Amygdala (tissue), 56 donors: ENCODE data around the gene UFD1.

ENCODE experiments used
- DNase-seq, 56 donors: peaks; one replicate each; lab custom pipeline; 2025; lab: John Stamatoyannopoulos, UW

UFD1 gene

DNA sequence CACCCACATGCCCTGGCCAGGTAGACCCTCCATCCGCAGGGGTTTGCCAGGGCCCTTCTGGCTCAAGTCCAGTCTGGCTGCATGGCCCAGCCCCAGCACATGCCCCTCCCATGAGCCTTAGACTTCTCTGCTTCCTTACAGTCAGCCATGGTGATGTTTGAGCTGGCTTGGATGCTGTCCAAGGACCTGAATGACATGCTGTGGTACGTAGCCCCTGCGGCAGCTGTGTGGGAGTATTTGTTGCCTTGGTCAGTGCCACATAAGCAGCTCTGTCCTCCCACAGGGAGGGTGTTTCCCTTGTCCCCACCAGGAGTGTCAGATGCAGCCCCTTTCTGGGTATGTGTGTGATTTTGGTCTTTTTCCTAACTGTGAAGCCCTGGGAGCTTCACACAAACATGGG, 18.3 kb upstream of the UFD1 start:
- peak in 1 of 56 donors; percentile 30 for DNase-seq

GRCh38 chr22:19496324-19496630, 17.3 kb upstream of the UFD1 start:
- no peak for DNase-seq

DNA sequence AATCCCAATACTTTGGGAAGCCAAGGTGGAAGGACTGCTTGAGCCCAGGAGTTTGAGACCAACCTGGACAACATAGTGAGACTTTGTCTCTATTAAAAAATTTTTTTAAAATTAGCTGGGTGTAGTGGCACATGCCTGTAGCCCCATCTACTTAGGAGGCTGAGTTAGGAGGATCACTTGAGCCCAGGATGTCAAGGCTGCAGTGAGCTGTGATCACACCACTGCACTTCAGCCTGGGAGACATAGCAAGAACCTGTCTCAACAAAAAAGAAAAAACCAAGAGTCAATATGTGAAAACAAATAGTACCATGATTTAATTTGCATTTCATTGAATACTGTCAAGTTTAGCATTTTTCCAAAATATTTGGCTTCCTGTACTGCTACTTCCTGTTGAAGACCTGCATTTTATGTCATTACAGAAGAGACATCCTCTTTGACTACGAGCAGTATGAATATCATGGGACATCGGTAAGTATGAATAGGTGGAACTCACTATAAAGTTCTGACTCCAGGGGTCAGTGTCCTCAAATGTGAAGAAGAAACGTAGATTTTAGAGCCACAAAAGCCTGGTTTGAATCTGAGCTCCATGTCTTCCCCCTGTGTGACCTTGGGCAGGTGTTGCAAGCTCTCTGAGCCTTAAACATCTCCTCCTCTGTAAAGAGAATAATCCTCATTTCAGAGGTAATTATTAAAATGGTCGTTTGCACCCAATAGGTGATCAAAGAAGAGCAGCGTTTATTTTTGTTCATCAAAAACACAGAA, 16.8 kb upstream of the UFD1 start:
- DNase-seq = no peak

DNA sequence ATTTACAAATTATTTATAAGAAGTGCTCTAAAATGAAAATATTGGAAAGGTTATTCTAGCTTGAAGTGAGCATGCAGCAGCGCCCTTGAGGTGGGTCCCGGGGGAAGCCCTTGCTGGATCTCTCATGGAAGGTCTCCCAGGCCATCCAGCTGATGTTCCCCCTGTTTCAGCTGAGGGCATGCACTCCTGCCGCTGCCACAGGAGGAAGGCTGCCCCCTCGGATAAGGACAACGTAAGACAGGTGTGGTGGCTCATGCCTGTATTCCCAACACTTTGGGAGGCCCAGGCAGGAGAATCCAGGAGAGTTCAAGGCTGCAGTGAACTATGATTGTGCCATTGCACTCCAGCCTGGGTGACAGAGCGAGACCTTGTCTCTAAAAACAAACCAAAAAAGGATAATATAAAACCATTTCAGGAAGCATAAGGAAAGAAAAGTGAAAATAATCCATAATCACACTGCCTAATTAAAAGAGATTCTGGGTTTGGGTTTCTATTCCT, 15.7 kb upstream of the UFD1 start:
- DNase-seq = no peak

DNA sequence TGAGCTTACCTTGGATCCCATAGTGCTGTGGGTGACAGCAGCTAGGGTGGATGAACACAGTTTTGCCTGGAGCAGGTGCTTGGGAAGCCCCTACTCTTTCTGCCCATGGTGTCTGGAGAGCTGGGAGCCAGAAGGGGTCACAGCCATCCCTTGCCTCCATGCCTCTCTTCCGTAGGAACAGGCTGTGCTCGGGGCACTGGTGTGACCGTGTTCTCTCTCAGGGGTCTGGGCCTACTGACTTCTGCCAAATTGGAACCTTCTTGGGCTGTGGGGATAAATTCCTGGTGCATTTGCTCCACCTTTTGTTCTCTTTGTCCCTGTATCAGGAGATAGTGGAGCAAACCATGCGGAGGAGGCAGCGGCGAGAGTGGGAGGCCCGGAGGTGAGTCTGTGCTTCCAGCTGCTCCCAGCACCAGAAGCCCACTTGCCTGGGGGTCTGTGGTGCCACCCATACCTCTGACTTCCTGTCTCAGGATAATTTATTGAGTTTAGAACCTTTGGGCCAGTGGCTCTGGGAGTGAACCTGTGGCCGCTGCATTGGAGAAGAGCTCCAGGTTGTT, 15.1 kb upstream of the UFD1 start:
- no peak for DNase-seq

GRCh38 chr22:19492504-19493174, 13.6 kb upstream of the UFD1 start:
- DNase-seq = no peak

- DNase-seq = no peak
These were observed 11.7 kb upstream of the UFD1 start for GRCh38 chr22:19490628-19491230.

DNA sequence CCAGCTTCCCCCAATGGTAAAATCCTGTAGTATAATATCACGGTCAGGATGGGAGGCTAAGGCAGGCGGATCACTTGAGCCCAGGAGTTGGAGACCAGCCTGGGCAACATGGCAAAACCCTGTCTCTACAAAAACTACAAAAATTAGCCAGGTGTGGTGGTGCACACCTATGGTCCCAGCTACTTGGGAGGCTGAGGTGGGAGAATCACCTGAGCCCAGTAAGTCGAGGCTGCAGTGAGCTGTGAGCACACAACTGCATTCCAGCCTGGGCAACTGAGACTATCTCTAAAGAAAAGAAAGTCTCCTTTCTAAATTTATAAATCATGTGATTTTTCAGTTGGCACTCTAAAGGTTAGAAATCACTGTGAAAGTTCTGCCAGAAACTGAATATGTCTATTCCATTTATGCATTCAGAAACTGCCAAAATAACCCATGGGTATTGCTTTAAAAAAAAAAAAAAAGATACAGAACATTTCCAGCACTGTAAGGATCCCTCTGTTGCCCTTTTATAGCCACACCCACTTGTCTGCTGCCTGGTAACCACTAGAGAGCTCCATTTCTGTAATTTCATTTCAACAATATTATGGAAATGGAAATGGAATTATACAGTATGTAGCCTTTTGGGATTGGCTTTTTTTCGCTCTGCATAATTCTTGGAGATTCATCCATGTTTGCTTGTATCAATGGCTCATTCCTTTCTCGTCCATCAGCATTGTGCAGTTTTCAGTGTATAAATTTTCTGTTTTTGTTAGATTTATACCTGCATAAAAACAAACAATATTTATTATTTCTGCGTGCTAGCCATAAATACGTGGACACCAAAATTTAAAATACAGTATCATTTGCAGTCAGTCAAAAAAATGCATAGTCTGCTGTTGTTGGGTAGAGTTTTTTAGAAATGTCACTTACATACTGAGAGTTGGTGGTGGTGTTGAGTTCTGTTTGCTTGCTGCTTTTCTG, 10.2 kb upstream of the UFD1 start:
- DNase-seq = no peak

DNA sequence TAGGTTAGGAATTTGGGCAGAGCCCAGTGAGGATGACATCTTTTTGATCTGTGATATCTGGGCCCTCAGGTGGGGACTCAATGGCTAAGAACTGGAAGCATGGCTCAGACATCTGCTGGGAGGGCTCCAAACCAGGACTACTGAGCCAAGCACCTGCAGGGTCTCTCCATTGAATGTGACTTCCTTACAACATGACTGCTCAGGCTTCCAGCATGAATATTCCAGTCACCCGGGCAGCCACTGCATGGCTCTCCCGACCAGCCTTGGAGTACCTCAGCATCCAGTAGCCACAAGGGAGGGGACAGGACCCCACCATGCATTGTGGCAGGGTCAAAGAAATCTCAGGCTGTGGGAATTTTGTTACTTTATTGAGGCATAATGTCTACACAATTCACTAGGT, 9.3 kb upstream of the UFD1 start:
- DNase-seq = no peak

DNA sequence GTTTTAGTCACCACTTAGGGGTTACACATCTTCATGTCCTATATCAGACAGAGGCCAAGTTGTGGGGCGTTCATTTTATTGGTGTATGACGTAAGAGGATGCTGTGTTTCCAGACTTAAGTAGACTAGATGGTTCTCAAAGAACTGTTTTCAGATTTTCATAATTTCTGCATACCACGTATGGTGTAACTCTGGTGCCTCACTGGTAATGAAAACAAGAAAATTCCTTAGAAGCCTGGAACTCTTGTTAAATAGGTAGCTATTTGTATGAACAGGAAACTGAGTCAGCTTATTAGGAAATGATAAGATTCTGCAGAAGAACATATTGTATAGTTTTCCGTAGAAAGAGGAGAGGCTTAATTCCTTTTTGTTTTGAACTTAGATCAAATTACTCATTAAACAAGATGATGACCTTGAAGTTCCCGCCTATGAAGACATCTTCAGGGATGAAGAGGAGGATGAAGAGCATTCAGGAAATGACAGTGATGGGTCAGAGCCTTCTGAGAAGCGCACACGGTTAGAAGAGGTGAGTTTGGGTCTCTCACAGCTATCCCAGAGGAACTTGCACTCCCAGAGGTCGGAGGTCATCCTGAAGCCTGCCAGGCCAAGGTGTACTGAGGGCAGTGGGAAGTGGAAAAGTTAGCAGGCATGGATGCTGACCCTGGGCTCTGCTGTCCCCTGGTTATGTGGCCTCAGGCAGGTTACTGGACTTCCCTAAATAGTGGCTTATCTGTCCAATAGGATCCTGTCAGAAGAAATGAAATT, 4.7 kb upstream of the UFD1 start:
- no peak for DNase-seq

GRCh38 chr22:19482297-19482696, 3.3 kb upstream of the UFD1 start:
- no peak for DNase-seq

DNA sequence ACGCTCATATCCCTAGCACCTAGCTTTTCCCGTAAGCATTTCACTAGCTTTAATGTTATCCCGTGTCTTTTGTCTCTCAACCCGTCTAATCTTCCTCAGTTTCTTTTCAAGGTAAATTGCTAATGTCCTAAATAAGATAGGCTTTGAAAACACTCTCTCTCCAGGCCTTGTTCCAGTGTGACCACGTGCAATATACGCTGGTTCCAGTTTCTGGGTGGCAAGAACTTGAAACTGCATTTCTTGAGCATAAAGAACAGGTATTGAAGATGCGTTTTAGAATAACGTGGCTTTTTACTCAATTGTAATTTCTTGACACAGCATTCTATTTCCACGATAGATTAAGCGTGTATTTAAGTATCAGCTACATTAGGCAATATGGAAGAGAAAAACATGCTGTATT, 1.8 kb upstream of the UFD1 start:
- DNase-seq = no peak

DNA sequence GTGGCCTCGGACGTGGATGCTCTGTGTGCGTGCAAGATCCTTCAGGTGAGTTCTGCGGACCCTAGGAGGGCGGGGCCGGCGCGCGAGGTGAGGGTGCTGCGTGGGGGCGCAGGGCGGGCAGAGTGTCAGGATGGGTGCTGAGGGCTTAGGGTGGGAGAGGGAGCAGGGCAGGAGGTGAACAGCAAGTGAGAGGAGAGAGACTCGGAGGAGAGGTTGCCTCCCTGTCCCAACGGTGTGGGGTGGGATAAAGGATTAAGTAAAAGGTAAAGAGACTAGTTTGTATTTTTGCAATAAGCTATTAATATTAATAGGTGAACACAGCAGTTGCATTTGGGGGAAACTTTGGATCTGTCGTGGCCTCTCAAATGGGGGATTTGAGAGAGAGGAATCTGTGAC, 1.2 kb upstream of the UFD1 start:
- no peak for DNase-seq

DNA sequence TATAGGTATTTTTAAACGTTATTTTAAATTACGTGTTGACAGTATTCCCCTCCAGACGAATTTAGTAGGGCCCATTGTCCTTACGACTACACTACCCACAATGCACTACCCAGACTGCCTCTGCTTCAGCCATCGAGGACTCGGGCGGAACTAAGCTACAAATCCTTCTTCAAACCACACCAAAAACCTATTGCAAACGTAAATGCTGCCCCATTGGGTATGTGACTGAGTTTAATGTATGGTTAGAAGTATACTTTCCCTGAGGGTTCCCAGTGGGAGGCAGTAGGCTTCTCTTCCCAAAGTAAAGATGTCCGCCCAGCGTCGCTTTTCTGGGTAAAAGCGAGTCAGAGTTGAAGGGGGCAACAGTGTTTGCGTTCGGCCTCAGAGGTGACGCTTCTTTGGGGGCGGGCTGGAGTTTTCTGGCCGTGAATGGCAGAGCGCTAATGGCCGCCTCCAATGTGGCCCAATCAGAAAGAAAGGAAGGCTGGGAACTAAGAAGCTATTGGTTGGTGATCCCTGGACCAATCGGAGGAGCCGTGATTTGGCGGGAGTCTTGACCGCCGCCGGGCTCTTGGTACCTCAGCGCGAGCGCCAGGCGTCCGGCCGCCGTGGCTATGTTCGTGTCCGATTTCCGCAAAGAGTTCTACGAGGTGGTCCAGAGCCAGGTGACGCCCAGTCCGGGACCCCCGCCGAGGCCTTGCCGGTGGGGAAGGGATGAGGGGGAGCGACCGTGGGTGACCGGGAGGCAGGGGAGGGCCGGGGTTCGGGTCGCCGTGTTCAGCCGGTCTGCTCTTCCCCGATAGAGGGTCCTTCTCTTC, 571 bp upstream of the UFD1 start, which contains the start of gene CDC45:
CDC45 (plus strand) TSS at position 566 of the 818 bp plus-strand sequence; CDS start at position 615, 49 bp downstream.
- peak; percentile 52 to 99 (median 95) for DNase-seq

DNA sequence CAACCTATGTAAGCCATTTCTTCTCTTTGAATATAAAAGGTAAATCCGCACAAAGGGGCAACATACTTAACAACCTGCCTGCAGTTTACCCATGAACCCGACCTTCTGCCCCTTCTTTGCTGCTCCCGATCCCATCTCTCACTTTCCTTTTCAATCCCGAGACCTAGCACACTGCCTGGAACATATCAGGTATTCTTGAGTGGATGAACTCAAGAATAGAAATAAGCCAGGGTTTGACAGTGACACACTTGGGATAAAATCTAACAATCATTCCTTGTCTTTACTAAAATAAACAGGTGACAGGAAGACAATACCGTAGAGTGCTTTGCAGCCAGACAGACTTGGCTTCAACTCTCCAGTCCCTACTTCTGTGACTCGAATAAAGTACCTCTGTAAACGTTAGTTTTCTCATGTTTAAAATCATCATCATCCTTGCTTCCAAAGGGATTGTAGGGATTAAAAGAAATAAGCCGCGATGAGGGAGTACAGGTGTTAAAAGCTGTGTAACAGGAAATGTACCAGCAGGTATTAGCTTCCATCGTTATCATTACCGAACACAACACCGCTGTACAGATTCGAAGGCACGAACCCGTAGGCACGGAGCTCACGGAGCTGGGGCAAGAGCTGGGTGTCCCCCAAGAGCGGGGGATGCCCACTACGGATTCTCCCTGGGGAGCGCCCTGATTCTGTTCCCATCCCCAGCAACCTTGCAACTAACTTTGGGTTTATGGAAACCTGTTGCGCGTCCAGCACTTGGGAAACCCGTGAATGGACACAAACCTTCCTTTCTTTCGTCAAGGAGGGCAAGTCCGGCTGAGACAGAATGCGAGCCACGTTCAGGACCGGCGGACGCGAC, 720 bp downstream of the UFD1 start:
- DNase-seq = peak in 2 of 56 donors; percentile 28 to 43

GRCh38 chr22:19477321-19478044, 1.5 kb downstream of the UFD1 start:
- DNase-seq = no peak

DNA sequence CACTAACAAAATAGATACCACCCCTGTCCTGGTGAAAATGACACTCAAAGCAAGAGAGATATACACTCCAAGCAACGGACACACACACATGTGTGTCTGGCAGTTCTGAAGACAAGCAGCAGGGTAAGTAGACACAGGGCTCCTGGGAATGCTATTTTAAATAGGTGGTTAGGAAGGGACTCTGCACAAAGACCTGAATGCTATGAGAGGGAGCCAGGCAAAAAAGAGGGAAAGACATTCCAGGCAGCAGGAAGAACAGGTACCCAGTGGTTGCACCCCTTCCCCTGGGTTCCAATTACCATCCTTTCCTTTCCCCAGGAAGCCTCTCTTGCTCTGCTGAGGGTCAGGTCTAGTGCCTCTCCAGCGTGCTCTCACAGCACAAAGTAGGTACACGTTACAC, 3.0 kb downstream of the UFD1 start:
- no peak for DNase-seq
